HCT116 (cell line): ENCODE results near the gene OR5B21. TPM values are rescaled to one million over a fixed set of nuclear protein-coding genes. Genes with fewer than 3 reads are reported as not detected.

Experiments used
- ATAC-seq: fragments of 200-7000 bp; cut with Tn5 transposase; 2 replicates; pipeline ENCODE4 v1.9.1; 2020; ENCODE audit warnings: mild to moderate bottlenecking, moderate library complexity
- BruUV-seq: library from RNA; stranded (reverse); fragments of 400-500 nt; replicated peaks from 2 replicates; lab custom pipeline; 2021; lab: Mats Ljungman, UMichigan
- CTCF ChIA-PET: fragments of 300-600 bp; sonication (Branson Sonifier 250); formaldehyde crosslinking; loops from one replicate; lab custom pipeline; 2021; ENCODE audit warnings: antibody characterized with exemption; lab: Charles Lee
- POLR2A ChIA-PET: fragments of 300-600, 350-600 bp; sonication (Branson Sonifier 250); formaldehyde crosslinking; loops from one replicate; lab custom pipeline; 2021; ENCODE audit warnings: antibody characterized with exemption; lab: Charles Lee
- RAD21 ChIA-PET, 2 experiments: fragments of 300-600 bp; sonication (Branson Sonifier 250); formaldehyde crosslinking; loops; one replicate each; lab custom pipeline; 2023; ENCODE audit warnings: low total read pairs in 2 of 2; ENCODE audit not compliant: uncharacterized antibody in 2 of 2, unreplicated experiment in 2 of 2, low non-redundant PET in 1 of 2; lab: Charles Lee
- DNase-seq: peaks from one replicate; pipeline ENCODE4 v3.0.0-alpha.2; 2010; ENCODE audit warnings: low read depth, low spot score
- H2AFZ ChIP-seq: fragments of 200-600 bp; shearing (Covaris generic), sonication (generic); 2 replicates; pipeline ENCODE4 v1.6.1; 2017; ENCODE audit warnings: low read depth, mixed run types, mixed read lengths, antibody characterized with exemption, low read length; ENCODE audit not compliant: poor library complexity, severe bottlenecking
- H3K27ac ChIP-seq: 2 replicates; pipeline ENCODE4 v1.5.1; 2012; ENCODE audit warnings: low read depth, low read length
- H3K27me3 ChIP-seq: fragments of 200-600 bp; sonication (generic); 2 replicates; pipeline ENCODE4 v1.6.1; 2016; ENCODE audit warnings: mixed run types, low read length, mixed read lengths; ENCODE audit not compliant: insufficient read depth
- H3K36me3 ChIP-seq, 2 experiments: fragments of 200-500 bp in 1 of 2; fragments of 200-600 bp in 1 of 2; sonication (Bioruptor generic) in 1 of 2; sonication (generic) in 1 of 2; 2 replicates each; pipeline versions ENCODE4 v1.5.1 to v1.6.1; 2014 to 2016; ENCODE audit warnings: low read length in 2 of 2, inconsistent platforms in 1 of 2, mixed read lengths in 1 of 2, mixed run types in 1 of 2; ENCODE audit not compliant: insufficient read depth in 2 of 2, control insufficient read depth in 1 of 2
- H3K4me1 ChIP-seq, 2 experiments: fragments of 200-600 bp in 1 of 2; sonication (generic) in 1 of 2; 2 replicates each; pipeline versions ENCODE4 v1.5.1 to v1.6.1; 2012 to 2017; ENCODE audit warnings: low read length in 2 of 2, inconsistent platforms in 1 of 2, mild to moderate bottlenecking in 1 of 2, mixed read lengths in 1 of 2, mixed run types in 1 of 2, moderate library complexity in 1 of 2; ENCODE audit not compliant: insufficient read depth in 2 of 2, control insufficient read depth in 1 of 2
- H3K4me2 ChIP-seq: fragments of 200-600 bp; sonication (generic); 2 replicates; pipeline ENCODE4 v1.6.1; 2017; ENCODE audit warnings: mixed run types, low read length, mixed read lengths
- H3K4me3 ChIP-seq, 2 experiments: fragments of 200-600 bp in 1 of 2; sonication (generic) in 1 of 2; replicated peaks in 1 of 2; 2 replicates each; pipeline ENCODE4 v1.5.1; 2011 to 2016; ENCODE audit warnings: low read length in 2 of 2, control low read depth in 1 of 2, low read depth in 1 of 2, mild to moderate bottlenecking in 1 of 2, mixed read lengths in 1 of 2, mixed run types in 1 of 2
- H3K79me2 ChIP-seq: fragments of 200-600 bp; sonication (generic); 2 replicates; pipeline ENCODE4 v1.6.1; 2017; ENCODE audit warnings: mild to moderate bottlenecking, mixed run types, low read length, moderate library complexity, mixed read lengths; ENCODE audit not compliant: insufficient read depth
- H3K9ac ChIP-seq: fragments of 200-600 bp; sonication (generic); 2 replicates; pipeline ENCODE4 v1.6.1; 2016; ENCODE audit warnings: low read length, mixed read lengths
- H3K9me2 ChIP-seq: fragments of 200-600 bp; sonication (generic), shearing (Covaris generic); 2 replicates; pipeline ENCODE4 v1.6.1; 2017; ENCODE audit warnings: mixed run types, mild to moderate bottlenecking, moderate library complexity; ENCODE audit not compliant: insufficient read depth
- H3K9me3 ChIP-seq, 2 experiments: fragments of 200-500 bp in 1 of 2; fragments of 200-600 bp in 1 of 2; sonication (Bioruptor generic) in 1 of 2; sonication (generic) in 1 of 2; 2 replicates each; pipeline ENCODE4 v1.6.1; 2014 to 2017; ENCODE audit warnings: low read length in 2 of 2, mixed read lengths in 2 of 2, inconsistent platforms in 1 of 2, low read depth in 1 of 2, mild to moderate bottlenecking in 1 of 2, mixed run types in 1 of 2, moderate library complexity in 1 of 2; ENCODE audit not compliant: control insufficient read depth in 1 of 2, insufficient read depth in 1 of 2
- H4K20me1 ChIP-seq: fragments of 200-600 bp; sonication (generic), shearing (Covaris generic); 2 replicates; pipeline ENCODE4 v1.6.1; 2017; ENCODE audit warnings: mixed run types, mild to moderate bottlenecking, moderate library complexity; ENCODE audit not compliant: insufficient read depth
- EZH2phosphoT487 ChIP-seq: fragments of 200-600 bp; IDR thresholded peaks from 2 replicates; pipeline ENCODE4 v1.6.1; 2018; ENCODE audit warnings: antibody characterized with exemption, borderline replicate concordance
- JUND ChIP-seq: IDR thresholded peaks from 2 replicates; pipeline ENCODE4 v1.6.1; 2012
- ZFX ChIP-seq: fragments of 450-650 bp; IDR thresholded peaks from 2 replicates; pipeline ENCODE4 v1.6.1; 2017
- intact Hi-C: fragments of 100-400 bp; cut with micrococcal nuclease; formaldehyde crosslinking; loops from 2 replicates; pipeline ENCODE4 v1.10.0; 2022
- total RNA-seq: library from RNA; stranded (reverse); gene quantifications from one replicate; pipeline ENCODE4 v1.2.1, GENCODE V29; 2021; ENCODE audit not compliant: unreplicated experiment
- TF ChIP-seq, protein P1 (sequence below), 3 experiments: fragments of 200-600 bp in 1 of 3; sonication (generic) in 1 of 3; IDR thresholded peaks in 2 of 3; conservative IDR thresholded peaks in 1 of 3; 2 replicates each; pipeline ENCODE4 v1.5.1; 2012 to 2017; ENCODE audit warnings: low read depth in 2 of 3, low read length in 2 of 3, antibody characterized with exemption in 1 of 3, borderline replicate concordance in 1 of 3, control low read depth in 1 of 3, mild to moderate bottlenecking in 1 of 3, mixed read lengths in 1 of 3, mixed run types in 1 of 3, moderate library complexity in 1 of 3; ENCODE audit not compliant: insufficient read depth in 1 of 3

OR5B21 gene
- total RNA-seq, 1 experiment from 2014 or later: not detected

DNA sequence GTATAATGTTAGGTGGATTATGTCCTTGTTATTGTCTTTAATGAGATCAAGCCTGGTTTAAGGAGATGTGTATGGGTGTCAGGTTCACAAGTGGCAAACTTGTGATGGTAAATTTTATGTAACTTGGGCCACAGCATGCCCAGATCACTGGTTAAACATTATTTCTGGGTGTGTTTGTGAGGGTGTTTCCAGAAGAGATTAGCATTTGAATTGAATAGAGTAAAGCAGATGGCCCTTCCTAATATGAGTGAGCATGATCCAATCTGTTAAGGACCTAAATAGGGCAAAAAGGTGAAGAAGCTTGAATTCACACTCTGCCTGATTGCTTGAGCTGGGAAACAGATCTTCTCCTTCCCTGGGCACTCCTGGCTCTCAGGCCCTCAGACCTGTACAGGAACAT is 20.7 kb downstream of the OR5B21 start:
- intact Hi-C loops: no loop called here
- ATAC-seq (no peak), DNase-seq (no peak)
- H4K20me1 ChIP-seq: no peaks in the 10 kb centered on the region
- no peaks in the 10 kb centered on the region for H3K9me2 ChIP-seq
- ChIA-PET POLR2A (no interaction called here), RAD21 (no interaction called here), CTCF (no interaction called here)
- H2AFZ ChIP-seq: no peak overlapping the region
- no peaks in the 10 kb centered on the region for H3K4me1 ChIP-seq
- no peak overlapping the region for H3K27ac ChIP-seq
- no peaks in the 10 kb centered on the region for H3K79me2 ChIP-seq
- no peak overlapping the region for H3K4me3 ChIP-seq
- no peak overlapping the region for H3K4me2 ChIP-seq
- H3K9me3 ChIP-seq: no peaks in the 10 kb centered on the region
- no peaks in the 10 kb centered on the region for H3K36me3 ChIP-seq
- BruUV-seq: no TSS peak
- TF ChIP-seq EZH2phosphoT487: no peak
- no peaks in the 10 kb centered on the region for H3K27me3 ChIP-seq
- H3K9ac ChIP-seq: no peak overlapping the region

DNA sequence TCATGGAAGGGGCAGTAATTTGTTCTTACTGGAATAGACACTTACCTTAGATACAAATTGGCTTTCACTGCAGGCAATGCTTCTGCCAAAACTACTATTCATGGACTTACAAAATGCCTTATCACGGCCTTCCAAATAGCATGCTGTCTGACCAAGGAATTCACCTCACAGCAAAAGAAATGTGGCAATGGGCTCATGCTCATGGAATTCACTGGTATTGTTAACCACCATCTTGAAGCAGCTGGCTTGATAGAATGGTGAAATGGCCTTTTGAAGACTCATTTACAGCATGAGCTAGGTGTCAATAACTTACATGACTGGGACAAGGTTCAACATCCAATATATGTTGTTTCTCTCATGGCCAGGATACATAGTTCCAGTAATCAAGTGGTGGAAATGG is 21.9 kb downstream of the OR5B21 start:
- CTCF ChIA-PET: no interaction called here
- TF ChIP-seq ZFX: no peak
- no peak for TF ChIP-seq JUND
- TF ChIP-seq, protein P1, sequence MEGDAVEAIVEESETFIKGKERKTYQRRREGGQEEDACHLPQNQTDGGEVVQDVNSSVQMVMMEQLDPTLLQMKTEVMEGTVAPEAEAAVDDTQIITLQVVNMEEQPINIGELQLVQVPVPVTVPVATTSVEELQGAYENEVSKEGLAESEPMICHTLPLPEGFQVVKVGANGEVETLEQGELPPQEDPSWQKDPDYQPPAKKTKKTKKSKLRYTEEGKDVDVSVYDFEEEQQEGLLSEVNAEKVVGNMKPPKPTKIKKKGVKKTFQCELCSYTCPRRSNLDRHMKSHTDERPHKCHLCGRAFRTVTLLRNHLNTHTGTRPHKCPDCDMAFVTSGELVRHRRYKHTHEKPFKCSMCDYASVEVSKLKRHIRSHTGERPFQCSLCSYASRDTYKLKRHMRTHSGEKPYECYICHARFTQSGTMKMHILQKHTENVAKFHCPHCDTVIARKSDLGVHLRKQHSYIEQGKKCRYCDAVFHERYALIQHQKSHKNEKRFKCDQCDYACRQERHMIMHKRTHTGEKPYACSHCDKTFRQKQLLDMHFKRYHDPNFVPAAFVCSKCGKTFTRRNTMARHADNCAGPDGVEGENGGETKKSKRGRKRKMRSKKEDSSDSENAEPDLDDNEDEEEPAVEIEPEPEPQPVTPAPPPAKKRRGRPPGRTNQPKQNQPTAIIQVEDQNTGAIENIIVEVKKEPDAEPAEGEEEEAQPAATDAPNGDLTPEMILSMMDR (IDR thresholded peaks at IDR 0.05 in 2 of 3, conservative IDR thresholded peaks at IDR 0.05 in 1 of 3; ENCODE audit: borderline replicate concordance in 1 of 3, insufficient read depth in 1 of 3, low read depth in 2 of 3, low read length in 2 of 3): no peak
- Histone ChIP-seq H2AFZ (no peak overlapping the region), H3K9me2 (no peaks in the 10 kb centered on the region), H3K4me3 (no peak overlapping the region), H3K79me2 (no peaks in the 10 kb centered on the region), H3K9ac (no peak overlapping the region), H3K9me3 (no peaks in the 10 kb centered on the region), H3K27ac (no peak overlapping the region), H3K27me3 (no peaks in the 10 kb centered on the region), H4K20me1 (no peaks in the 10 kb centered on the region), H3K4me1 (no peaks in the 10 kb centered on the region), H3K36me3 (no peaks in the 10 kb centered on the region), H3K4me2 (no peak overlapping the region)
- RAD21 ChIA-PET: no interaction called here
- intact Hi-C loops: no loop called here
- POLR2A ChIA-PET: no interaction called here
- BruUV-seq: no TSS peak
- DNase-seq (no peak), ATAC-seq (no peak)
